GM19324 (cell line): ENCODE results near the gene SSR1.
"Not testable (repeated sequence)": the region's sequence is repeated elsewhere in the genome, so short reads cannot be mapped to it uniquely, and the experiment has no call there.

Source experiments
- ATAC-seq: cut with Tn5 transposase; IDR thresholded peaks from one replicate; pipeline ENCODE4 v1.9.1; 2021; ENCODE audit warnings: mild to moderate bottlenecking, moderate library complexity; ENCODE audit not compliant: unreplicated experiment, low FRiP score

SSR1 gene

GRCh38 chr6:7319406-7319805 is 6.4 kb upstream of the SSR1 start:
- not testable (repeated sequence) for ATAC-seq

GRCh38 chr6:7317538-7317937 is 4.5 kb upstream of the SSR1 start:
- ATAC-seq = no peak

- ATAC-seq = no peak
Observed at GRCh38 chr6:7316658-7317533, 3.9 kb upstream of the SSR1 start.

GRCh38 chr6:7315948-7316365 is 3.0 kb upstream of the SSR1 start:
- no peak for ATAC-seq

GRCh38 chr6:7315087-7315947 is 2.3 kb upstream of the SSR1 start:
- ATAC-seq = not testable (repeated sequence)

- ATAC-seq = no peak
Observed at GRCh38 chr6:7314414-7314813, 1.4 kb upstream of the SSR1 start.

- no peak for ATAC-seq
Observed at GRCh38 chr6:7313505-7314165, 636 bp upstream of the SSR1 start.

- ATAC-seq = no peak
Observed at GRCh38 chr6:7311917-7312615, 933 bp downstream of the SSR1 start.

GRCh38 chr6:7311176-7311575 is 1.8 kb downstream of the SSR1 start:
- ATAC-seq = no peak

- ATAC-seq = no peak
Observed at GRCh38 chr6:7309050-7309449, 3.9 kb downstream of the SSR1 start.

- ATAC-seq = no peak
Observed at GRCh38 chr6:7307533-7307932, 5.5 kb downstream of the SSR1 start.

GRCh38 chr6:7304821-7305220 is 8.2 kb downstream of the SSR1 start:
- no peak for ATAC-seq

- no peak for ATAC-seq
Observed at GRCh38 chr6:7301702-7302101, 11.3 kb downstream of the SSR1 start.

- no peak for ATAC-seq
Observed at GRCh38 chr6:7300926-7301325, 12.1 kb downstream of the SSR1 start.

GRCh38 chr6:7298113-7298512 is 14.9 kb downstream of the SSR1 start:
- ATAC-seq = no peak

- ATAC-seq = no peak
Observed at GRCh38 chr6:7296602-7297001, 16.4 kb downstream of the SSR1 start.

- no peak for ATAC-seq
Observed at GRCh38 chr6:7295916-7296315, 17.1 kb downstream of the SSR1 start.

- ATAC-seq = no peak
Observed at GRCh38 chr6:7292596-7293255, 20.3 kb downstream of the SSR1 start.

GRCh38 chr6:7290079-7290478 is 22.9 kb downstream of the SSR1 start:
- no peak for ATAC-seq

GRCh38 chr6:7285416-7285815 is 27.6 kb downstream of the SSR1 start:
- no peak for ATAC-seq
